Measurements from ENCODE around the gene IFIT1B.
"Not testable (repeated sequence)": the region's sequence is repeated elsewhere in the genome, so short reads cannot be mapped to it uniquely, and the experiment has no call there.

IFIT1B gene

GRCh38 chr10:89377705-89378637 is at the start of gene IFIT1B:
TSS of gene IFIT1B (plus strand) at chr10:89378056. CDS start at chr10:89378136, 80 bp downstream.
- in situ Hi-C loops (cut with MboI; ENCODE audit: low sequenced_read_pairs), result no loop called here

GRCh38 chr10:89329151-89329550 is 48.7 kb upstream of the IFIT1B start:
- in situ Hi-C loops (cut with MboI; ENCODE audit: low sequenced_read_pairs), result no loop called here

GRCh38 chr10:89330014-89330413 is 47.8 kb upstream of the IFIT1B start:
- in situ Hi-C loops (cut with MboI; ENCODE audit: low sequenced_read_pairs), result not testable (repeated sequence)

GRCh38 chr10:89330537-89331212 is 47.2 kb upstream of the IFIT1B start:
- in situ Hi-C loops (cut with MboI; ENCODE audit: low sequenced_read_pairs), result no loop called here

- in situ Hi-C loops (cut with MboI; ENCODE audit: low sequenced_read_pairs), result not testable (repeated sequence)
Measured at GRCh38 chr10:89331487-89332122, 46.3 kb upstream of the IFIT1B start.

GRCh38 chr10:89332123-89332633 is 45.7 kb upstream of the IFIT1B start:
- in situ Hi-C loops (cut with MboI; ENCODE audit: low sequenced_read_pairs), result no loop called here

- in situ Hi-C loops (cut with MboI; ENCODE audit: low sequenced_read_pairs), result no loop called here
Measured at GRCh38 chr10:89335226-89335625, 42.6 kb upstream of the IFIT1B start.

GRCh38 chr10:89336241-89336640 is 41.6 kb upstream of the IFIT1B start:
- in situ Hi-C loops (cut with MboI; ENCODE audit: low sequenced_read_pairs), result no loop called here

- in situ Hi-C loops (cut with MboI; ENCODE audit: low sequenced_read_pairs), result no loop called here
Measured at GRCh38 chr10:89337484-89337883, 40.4 kb upstream of the IFIT1B start.

- in situ Hi-C loops (cut with MboI; ENCODE audit: low sequenced_read_pairs), result no loop called here
Measured at GRCh38 chr10:89338713-89339112, 39.1 kb upstream of the IFIT1B start.

- in situ Hi-C loops (cut with MboI; ENCODE audit: low sequenced_read_pairs), result no loop called here
Measured at GRCh38 chr10:89339875-89340274, 38.0 kb upstream of the IFIT1B start.

GRCh38 chr10:89341649-89342048 is 36.2 kb upstream of the IFIT1B start:
- in situ Hi-C loops (cut with MboI; ENCODE audit: low sequenced_read_pairs), result no loop called here

- in situ Hi-C loops (cut with MboI; ENCODE audit: low sequenced_read_pairs), result no loop called here
Measured at GRCh38 chr10:89342206-89342958, 35.5 kb upstream of the IFIT1B start.

GRCh38 chr10:89343089-89343767 is 34.6 kb upstream of the IFIT1B start:
- in situ Hi-C loops (cut with MboI; ENCODE audit: low sequenced_read_pairs), result no loop called here

- in situ Hi-C loops (cut with MboI; ENCODE audit: low sequenced_read_pairs), result no loop called here
Measured at GRCh38 chr10:89344156-89344555, 33.7 kb upstream of the IFIT1B start.

- in situ Hi-C loops (cut with MboI; ENCODE audit: low sequenced_read_pairs), result no loop called here
Measured at GRCh38 chr10:89345367-89346000, 32.4 kb upstream of the IFIT1B start.

GRCh38 chr10:89346405-89347254 is 31.2 kb upstream of the IFIT1B start:
- in situ Hi-C loops (cut with MboI; ENCODE audit: low sequenced_read_pairs), result no loop called here

GRCh38 chr10:89347701-89348457 is 30.0 kb upstream of the IFIT1B start:
- in situ Hi-C loops (cut with MboI; ENCODE audit: low sequenced_read_pairs), result no loop called here
